IMR-90 (cell line): ENCODE results near the gene SH3TC1.

Experiments
- BHLHE40 ChIP-seq: fragments of 150-350 bp; IDR thresholded peaks from 2 replicates; pipeline ENCODE4 v1.6.1; 2016; ENCODE audit warnings: mild to moderate bottlenecking, low read depth, low read length
- CEBPB ChIP-seq: IDR thresholded peaks from 2 replicates; pipeline ENCODE4 v1.6.1; 2012; ENCODE audit warnings: low read depth, low read length, improper control_type of control experiment
- MXI1 ChIP-seq: IDR thresholded peaks from 2 replicates; pipeline ENCODE4 v1.6.1; 2012; ENCODE audit warnings: low read depth, mild to moderate bottlenecking, low read length, moderate library complexity, borderline replicate concordance
- POLR2A ChIP-seq: IDR thresholded peaks from 2 replicates; pipeline ENCODE4 v1.6.1; 2012; ENCODE audit warnings: mild to moderate bottlenecking, low read depth, low read length
- RAD21 ChIP-seq: IDR thresholded peaks from 2 replicates; pipeline ENCODE4 v1.6.1; 2012; ENCODE audit warnings: low read length, improper control_type of control experiment
- RCOR1 ChIP-seq: IDR thresholded peaks from 2 replicates; pipeline ENCODE4 v1.6.1; 2012; ENCODE audit warnings: mild to moderate bottlenecking, low read length, improper control_type of control experiment; ENCODE audit not compliant: insufficient replicate concordance
- RFX5 ChIP-seq: IDR thresholded peaks from 2 replicates; pipeline ENCODE4 v1.8.0; 2012; ENCODE audit warnings: low read depth, mild to moderate bottlenecking, low read length, moderate library complexity
- SMC3 ChIP-seq: fragments of 150-350 bp; IDR thresholded peaks from 2 replicates; pipeline ENCODE4 v1.6.1; 2016; ENCODE audit warnings: low read depth, mild to moderate bottlenecking, antibody characterized with exemption, low read length, moderate library complexity
- TF ChIP-seq, protein P1 (sequence below): conservative IDR thresholded peaks from 2 replicates; pipeline ENCODE4 v1.5.1; 2012; ENCODE audit warnings: mild to moderate bottlenecking, low read depth, low read length, improper control_type of control experiment
- TF ChIP-seq, protein P2 (sequence below): fragments of 150-350 bp; IDR thresholded peaks from 2 replicates; pipeline ENCODE4 v1.6.1; 2016; ENCODE audit warnings: low read depth, mild to moderate bottlenecking, low read length, moderate library complexity, borderline replicate concordance
- TF ChIP-seq, protein P3 (sequence below): fragments of 150-350 bp; IDR thresholded peaks from 2 replicates; pipeline ENCODE4 v1.6.1; 2017; ENCODE audit warnings: mild to moderate bottlenecking, antibody characterized with exemption, low read length, low read depth

DNA sequence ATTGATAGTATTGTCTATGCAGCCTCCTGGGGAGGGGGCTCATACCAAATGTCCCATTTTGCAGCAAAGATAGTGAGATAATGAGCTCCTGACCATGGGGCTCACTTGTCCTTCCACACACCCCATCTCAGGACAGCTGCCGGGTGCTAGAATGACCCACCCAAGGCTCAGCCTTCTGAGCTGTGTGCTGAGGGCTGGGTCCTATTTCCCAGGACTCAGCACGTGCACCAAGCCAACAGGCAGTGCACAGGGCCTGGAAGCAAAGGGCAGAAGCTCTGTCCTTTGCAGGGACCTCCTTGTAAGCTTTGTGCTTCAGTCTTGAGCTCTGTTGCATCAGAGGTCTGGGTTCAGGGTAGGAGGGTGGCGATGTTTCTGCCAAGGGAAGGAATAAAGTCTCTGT is 29.3 kb upstream of the SH3TC1 start:
- TF ChIP-seq, protein P1, sequence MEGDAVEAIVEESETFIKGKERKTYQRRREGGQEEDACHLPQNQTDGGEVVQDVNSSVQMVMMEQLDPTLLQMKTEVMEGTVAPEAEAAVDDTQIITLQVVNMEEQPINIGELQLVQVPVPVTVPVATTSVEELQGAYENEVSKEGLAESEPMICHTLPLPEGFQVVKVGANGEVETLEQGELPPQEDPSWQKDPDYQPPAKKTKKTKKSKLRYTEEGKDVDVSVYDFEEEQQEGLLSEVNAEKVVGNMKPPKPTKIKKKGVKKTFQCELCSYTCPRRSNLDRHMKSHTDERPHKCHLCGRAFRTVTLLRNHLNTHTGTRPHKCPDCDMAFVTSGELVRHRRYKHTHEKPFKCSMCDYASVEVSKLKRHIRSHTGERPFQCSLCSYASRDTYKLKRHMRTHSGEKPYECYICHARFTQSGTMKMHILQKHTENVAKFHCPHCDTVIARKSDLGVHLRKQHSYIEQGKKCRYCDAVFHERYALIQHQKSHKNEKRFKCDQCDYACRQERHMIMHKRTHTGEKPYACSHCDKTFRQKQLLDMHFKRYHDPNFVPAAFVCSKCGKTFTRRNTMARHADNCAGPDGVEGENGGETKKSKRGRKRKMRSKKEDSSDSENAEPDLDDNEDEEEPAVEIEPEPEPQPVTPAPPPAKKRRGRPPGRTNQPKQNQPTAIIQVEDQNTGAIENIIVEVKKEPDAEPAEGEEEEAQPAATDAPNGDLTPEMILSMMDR = no peak
- TF ChIP-seq, protein P2, sequence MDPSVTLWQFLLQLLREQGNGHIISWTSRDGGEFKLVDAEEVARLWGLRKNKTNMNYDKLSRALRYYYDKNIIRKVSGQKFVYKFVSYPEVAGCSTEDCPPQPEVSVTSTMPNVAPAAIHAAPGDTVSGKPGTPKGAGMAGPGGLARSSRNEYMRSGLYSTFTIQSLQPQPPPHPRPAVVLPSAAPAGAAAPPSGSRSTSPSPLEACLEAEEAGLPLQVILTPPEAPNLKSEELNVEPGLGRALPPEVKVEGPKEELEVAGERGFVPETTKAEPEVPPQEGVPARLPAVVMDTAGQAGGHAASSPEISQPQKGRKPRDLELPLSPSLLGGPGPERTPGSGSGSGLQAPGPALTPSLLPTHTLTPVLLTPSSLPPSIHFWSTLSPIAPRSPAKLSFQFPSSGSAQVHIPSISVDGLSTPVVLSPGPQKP = no peak
- TF ChIP-seq MXI1 = no peak
- TF ChIP-seq POLR2A = no peak
- no peak for TF ChIP-seq SMC3
- no peak for TF ChIP-seq RFX5
- no peak for TF ChIP-seq RCOR1
- no peak for TF ChIP-seq RAD21
- TF ChIP-seq, protein P3, sequence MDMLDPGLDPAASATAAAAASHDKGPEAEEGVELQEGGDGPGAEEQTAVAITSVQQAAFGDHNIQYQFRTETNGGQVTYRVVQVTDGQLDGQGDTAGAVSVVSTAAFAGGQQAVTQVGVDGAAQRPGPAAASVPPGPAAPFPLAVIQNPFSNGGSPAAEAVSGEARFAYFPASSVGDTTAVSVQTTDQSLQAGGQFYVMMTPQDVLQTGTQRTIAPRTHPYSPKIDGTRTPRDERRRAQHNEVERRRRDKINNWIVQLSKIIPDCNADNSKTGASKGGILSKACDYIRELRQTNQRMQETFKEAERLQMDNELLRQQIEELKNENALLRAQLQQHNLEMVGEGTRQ = no peak
- no peak for TF ChIP-seq CEBPB
- TF ChIP-seq BHLHE40 = no peak
